SK-N-SH treated with all-trans-retinoic acid at 6 μM for 48 hours (cell line): ENCODE data around the gene ZNF180.

Experiments used
- ARNTL ChIP-seq: fragments of 450-650 bp; formaldehyde crosslinking; IDR thresholded peaks from 2 replicates; pipeline ENCODE4 v1.5.0; 2020; ENCODE audit warnings: low read depth, mild to moderate bottlenecking, moderate library complexity, borderline replicate concordance
- PATZ1 ChIP-seq: fragments of 250-450 bp; sonication (Bioruptor Pico); IDR thresholded peaks from 2 replicates; pipeline ENCODE4 v1.8.0; 2020; ENCODE audit warnings: mild to moderate bottlenecking, moderate library complexity, borderline replicate concordance
- SNAI2 ChIP-seq: fragments of 250-450 bp; sonication (Bioruptor Pico); IDR thresholded peaks from 2 replicates; pipeline ENCODE4 v1.5.0; 2020; ENCODE audit warnings: mild to moderate bottlenecking, moderate library complexity
- ZFP3 ChIP-seq: fragments of 250-450 bp; sonication (Bioruptor Pico); IDR thresholded peaks from 2 replicates; pipeline ENCODE4 v1.5.0; 2020; ENCODE audit warnings: mild to moderate bottlenecking, moderate library complexity
- ZFP30 ChIP-seq: fragments of 450-650 bp; formaldehyde crosslinking; IDR thresholded peaks from 2 replicates; pipeline ENCODE4 v1.5.0; 2022; ENCODE audit warnings: mild to moderate bottlenecking, moderate library complexity

- no peak for TF ChIP-seq SNAI2 (CRISPR knock-in tag)
- no peak for TF ChIP-seq ZFP30 (CRISPR knock-in tag)
- TF ChIP-seq ARNTL (CRISPR knock-in tag) = no peak
- no peak for TF ChIP-seq PATZ1 (CRISPR knock-in tag)
- TF ChIP-seq ZFP3 = peak; percentile 36; the same call in 1 of the 2 replicates
Measured at GRCh38 chr19:44447916-44448674, 52.2 kb downstream of the ZNF180 start, which contains the start of gene ZNF229.
